ENCODE data around the gene TRAPPC5. TPM values are rescaled to one million over a fixed set of nuclear protein-coding genes. Genes with fewer than 3 reads are reported as not detected.

Gene TRAPPC5
- total RNA-seq, 1 experiment from 2014 or later: 124 TPM

- Mint-ChIP-seq H3K4me1 (peaks cover 13% of the 10 kb centered on the region), H3K36me3 (no peaks in the 10 kb centered on the region; the same call in 1 of the 2 replicates), H3K27ac (no peak overlapping the region), H3K27me3 (ENCODE audit: low read depth) (peaks cover 89% of the 10 kb centered on the region), H3K4me3 (no peak overlapping the region), H3K9me3 (peaks cover 5% of the 10 kb centered on the region)
- no peak for DNase-seq (ENCODE audit: low spot score)
- POLR2A ChIA-PET: no interaction called here
- ATAC-seq: no peak
- CTCF ChIA-PET: interaction anchor here (5.5 kb wide), 1 partner anchor 8 kb away, joined by 57 read pairs; the partner anchor contains the start of gene TRAPPC5
- TF ChIP-seq ZNF671 (CRISPR knock-in tag; IDR thresholded peaks at IDR 0.05) (no peak), SMAD3 (CRISPR knock-in tag; IDR thresholded peaks at IDR 0.05; ENCODE audit: borderline replicate concordance) (no peak), ZNF396 (CRISPR knock-in tag; IDR thresholded peaks at IDR 0.05; ENCODE audit: borderline replicate concordance) (no peak), PRRX2 (CRISPR knock-in tag; IDR thresholded peaks at IDR 0.05) (no peak), ZNF138 (CRISPR knock-in tag; conservative IDR thresholded peaks at IDR 0.05) (no peak), GRHL2 (CRISPR knock-in tag; IDR thresholded peaks at IDR 0.05; ENCODE audit: insufficient replicate concordance, severe bottlenecking) (no peak), E2F5 (CRISPR knock-in tag; IDR thresholded peaks at IDR 0.05) (no peak), HMGA2 (CRISPR knock-in tag; IDR thresholded peaks at IDR 0.05) (no peak), CREM (CRISPR knock-in tag; IDR thresholded peaks at IDR 0.05) (no peak), FOXJ3 (CRISPR knock-in tag; IDR thresholded peaks at IDR 0.05; ENCODE audit: borderline replicate concordance) (no peak)
- TF ChIP-seq, protein P1, sequence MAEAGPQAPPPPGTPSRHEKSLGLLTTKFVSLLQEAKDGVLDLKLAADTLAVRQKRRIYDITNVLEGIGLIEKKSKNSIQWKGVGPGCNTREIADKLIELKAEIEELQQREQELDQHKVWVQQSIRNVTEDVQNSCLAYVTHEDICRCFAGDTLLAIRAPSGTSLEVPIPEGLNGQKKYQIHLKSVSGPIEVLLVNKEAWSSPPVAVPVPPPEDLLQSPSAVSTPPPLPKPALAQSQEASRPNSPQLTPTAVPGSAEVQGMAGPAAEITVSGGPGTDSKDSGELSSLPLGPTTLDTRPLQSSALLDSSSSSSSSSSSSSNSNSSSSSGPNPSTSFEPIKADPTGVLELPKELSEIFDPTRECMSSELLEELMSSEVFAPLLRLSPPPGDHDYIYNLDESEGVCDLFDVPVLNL (CRISPR knock-in tag; IDR thresholded peaks at IDR 0.05; ENCODE audit: borderline replicate concordance, low read depth): no peak
- TF ChIP-seq, protein P2, sequence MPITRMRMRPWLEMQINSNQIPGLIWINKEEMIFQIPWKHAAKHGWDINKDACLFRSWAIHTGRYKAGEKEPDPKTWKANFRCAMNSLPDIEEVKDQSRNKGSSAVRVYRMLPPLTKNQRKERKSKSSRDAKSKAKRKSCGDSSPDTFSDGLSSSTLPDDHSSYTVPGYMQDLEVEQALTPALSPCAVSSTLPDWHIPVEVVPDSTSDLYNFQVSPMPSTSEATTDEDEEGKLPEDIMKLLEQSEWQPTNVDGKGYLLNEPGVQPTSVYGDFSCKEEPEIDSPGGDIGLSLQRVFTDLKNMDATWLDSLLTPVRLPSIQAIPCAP (CRISPR knock-in tag; IDR thresholded peaks at IDR 0.05): no peak
Observed at GRCh38 chr19:7672522-7672921, 8.1 kb upstream of the TRAPPC5 start.

- Mint-ChIP-seq H3K27ac (no peak overlapping the region), H3K9me3 (peaks cover 5% of the 10 kb centered on the region), H3K27me3 (ENCODE audit: low read depth) (peaks cover 83% of the 10 kb centered on the region), H3K4me3 (no peak overlapping the region), H3K4me1 (peaks cover 15% of the 10 kb centered on the region), H3K36me3 (no peaks in the 10 kb centered on the region; the same call in 1 of the 2 replicates)
- ATAC-seq (peak; percentile 91), DNase-seq (ENCODE audit: low spot score) (peak; percentile 76)
- TF ChIP-seq ZNF219 (CRISPR knock-in tag; IDR thresholded peaks at IDR 0.05; ENCODE audit: borderline replicate concordance) (no peak), PRRX2 (CRISPR knock-in tag; IDR thresholded peaks at IDR 0.05) (no peak), NFYB (CRISPR knock-in tag; conservative IDR thresholded peaks at IDR 0.05; ENCODE audit: low read depth) (peak; percentile 55)
- CTCF ChIA-PET: interaction anchor here (0.5 to 1.6 kb wide), 7 partner anchors 10 to 275 kb away, joined by 3 to 8 read pairs (median 3); no protein-coding TSS in a partner anchor
- POLR2A ChIA-PET: no interaction called here
Observed at GRCh38 chr19:7674010-7675005, 6.3 kb upstream of the TRAPPC5 start.

DNA sequence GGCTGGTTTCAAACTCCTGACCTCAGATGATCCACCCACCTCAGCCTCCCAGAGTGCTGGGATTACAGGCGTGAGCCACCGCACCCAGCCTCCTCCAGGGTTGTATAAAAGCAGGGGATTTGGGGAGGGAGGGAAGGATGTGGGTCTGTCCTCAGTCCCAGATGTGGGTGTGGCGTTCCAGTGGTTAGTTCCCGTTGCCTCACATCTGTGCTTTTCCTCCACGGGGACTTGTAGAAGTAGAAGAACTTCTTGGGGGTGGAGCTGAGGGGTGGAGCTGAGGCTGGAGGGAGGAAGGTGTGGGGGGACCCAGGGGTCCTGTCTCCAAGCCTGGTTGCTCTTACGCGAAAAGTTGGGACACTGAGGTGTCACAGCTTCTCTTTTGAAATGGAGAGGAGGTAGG is 4.3 kb upstream of the TRAPPC5 start:
- ChIA-PET POLR2A (no interaction called here), CTCF (interaction anchor here (1.1 to 1.5 kb wide), 2 partner anchors 108 to 124 kb away, joined by 4 to 5 read pairs; no protein-coding TSS in a partner anchor)
- no peaks in the 10 kb centered on the region; the same call in 1 of the 2 replicates for H3K36me3 Mint-ChIP-seq
- peaks cover 5% of the 10 kb centered on the region for H3K9me3 Mint-ChIP-seq
- no peak for TF ChIP-seq CBFB (CRISPR knock-in tag; IDR thresholded peaks at IDR 0.05; ENCODE audit: low read depth)
- H3K27me3 Mint-ChIP-seq (ENCODE audit: low read depth): peaks cover 70% of the 10 kb centered on the region
- H3K4me3 Mint-ChIP-seq: no peak overlapping the region
- H3K27ac Mint-ChIP-seq: no peak overlapping the region
- DNase-seq (ENCODE audit: low spot score): no peak
- no peak for ATAC-seq
- H3K4me1 Mint-ChIP-seq: peaks cover 7% of the 10 kb centered on the region; the same call in 1 of the 2 replicates
